GM21619 (cell line): ENCODE measurements around the gene SMIM33.
A peak's percentile ranks its signal among the peaks of the same experiment; 100 is the strongest.
"Not testable (repeated sequence)": the region's sequence is repeated elsewhere in the genome, so short reads cannot be mapped to it uniquely, and the experiment has no call there.

ENCODE experiments used
- ATAC-seq: cut with Tn5 transposase; IDR thresholded peaks from one replicate; pipeline ENCODE4 v1.9.1; 2021; ENCODE audit not compliant: unreplicated experiment

The SMIM33 gene

GRCh38 chr5:139456776-139457175, 14.0 kb upstream of the SMIM33 start:
- no peak for ATAC-seq

GRCh38 chr5:139457241-139457640, 13.6 kb upstream of the SMIM33 start:
- no peak for ATAC-seq

- no peak for ATAC-seq
Observed at GRCh38 chr5:139457653-139458306, 13.0 kb upstream of the SMIM33 start.

DNA sequence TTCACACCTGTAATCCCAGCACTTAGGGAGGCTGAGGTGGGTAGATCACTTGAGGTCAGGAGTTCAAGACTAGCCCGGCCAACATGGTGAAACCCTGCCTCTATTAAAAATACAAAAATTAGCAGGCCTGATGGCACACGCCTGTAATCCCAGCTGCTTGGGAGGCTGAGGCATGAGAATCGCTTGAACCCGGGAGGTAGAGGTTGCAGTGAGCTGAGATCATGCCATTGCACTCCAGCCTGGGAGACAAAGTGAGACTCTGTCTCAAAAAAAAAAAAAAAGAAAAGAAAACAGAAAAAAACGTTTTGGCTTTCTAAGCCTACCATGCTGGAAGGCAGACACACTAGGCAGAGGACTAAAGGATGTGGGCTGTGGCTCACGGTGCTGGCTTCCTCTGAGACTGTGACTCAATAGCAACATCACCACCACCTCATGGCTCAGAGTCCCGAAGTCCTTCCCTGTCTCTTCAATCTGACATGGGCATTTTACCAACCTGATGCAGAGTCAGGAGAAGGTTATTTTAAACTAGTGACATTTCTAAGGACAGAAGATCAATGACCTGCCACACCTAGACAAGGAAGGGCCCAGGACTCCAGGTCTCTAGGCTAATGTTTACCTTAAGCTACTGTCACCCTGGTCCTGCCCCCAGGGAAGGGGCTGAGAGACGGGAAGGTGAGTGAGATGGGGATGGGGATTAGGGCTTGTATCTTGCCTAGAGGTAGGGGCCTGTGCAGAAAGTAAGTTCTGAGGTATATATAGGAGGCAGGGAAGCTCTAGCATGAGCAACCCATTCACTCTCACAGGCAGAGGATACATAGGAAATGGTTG, 12.0 kb upstream of the SMIM33 start:
- peak; percentile 63 for ATAC-seq

- no peak for ATAC-seq
Observed at GRCh38 chr5:139459451-139459934, 11.3 kb upstream of the SMIM33 start.

DNA sequence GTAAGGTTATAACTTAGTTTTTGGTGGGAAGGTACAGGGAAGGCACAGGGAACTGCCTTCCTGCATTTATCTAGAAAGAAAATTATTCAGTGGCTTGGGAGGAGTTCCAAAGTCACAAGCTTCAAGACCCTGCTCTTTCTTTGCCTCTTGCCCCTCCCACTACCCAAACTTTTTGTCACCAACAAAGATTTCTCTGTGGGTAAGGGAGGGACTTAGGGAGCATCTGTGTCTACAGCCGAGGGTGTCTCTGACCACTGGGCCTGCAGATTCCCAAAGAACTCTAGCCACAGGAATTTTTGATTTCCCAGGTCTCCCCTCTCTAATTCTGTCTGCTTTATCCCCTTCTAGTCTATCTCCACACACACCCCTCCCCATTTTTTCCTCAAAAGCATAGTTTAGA, 10.3 kb upstream of the SMIM33 start:
- no peak for ATAC-seq

GRCh38 chr5:139461176-139461575, 9.6 kb upstream of the SMIM33 start:
- ATAC-seq = no peak

GRCh38 chr5:139461698-139462097, 9.1 kb upstream of the SMIM33 start:
- no peak for ATAC-seq

DNA sequence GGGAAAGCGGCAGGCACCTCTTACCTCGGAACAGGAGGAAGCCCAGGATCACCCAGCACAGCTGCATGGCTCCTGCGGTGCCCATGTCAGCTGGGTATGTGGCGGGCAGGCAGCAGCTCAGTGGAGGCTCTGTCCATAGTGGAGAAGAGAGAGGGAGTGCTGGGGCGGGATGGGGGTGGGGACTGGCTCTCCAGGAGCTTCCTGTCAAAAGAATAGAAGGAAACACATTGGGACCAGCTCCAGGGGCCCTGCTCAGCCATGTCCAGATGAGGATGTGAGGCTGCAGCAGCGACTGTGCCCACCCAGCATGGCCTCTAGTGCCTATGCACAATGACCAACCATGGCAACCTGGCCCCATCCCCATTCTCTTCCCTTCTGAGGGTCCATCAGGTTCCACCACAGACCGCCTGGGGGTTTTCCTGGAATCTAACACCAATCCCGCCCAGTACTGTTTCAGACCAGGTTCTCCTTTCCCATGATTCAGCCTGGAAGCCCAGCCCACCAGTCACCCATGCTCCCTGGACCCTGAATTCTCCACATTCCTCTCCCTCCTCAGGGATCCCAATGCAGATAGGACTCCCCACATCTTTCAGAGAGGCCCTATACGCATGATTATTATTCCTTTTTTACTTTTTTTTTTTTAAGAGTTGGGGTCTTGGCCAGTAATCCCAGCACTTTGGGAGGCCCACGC, 8.1 kb upstream of the SMIM33 start, which contains the start of gene ECSCR:
Gene ECSCR (minus strand): TSS at position 158 of the 691 bp plus-strand sequence. CDS start 73 bp downstream, at position 85.
- ATAC-seq = no peak

DNA sequence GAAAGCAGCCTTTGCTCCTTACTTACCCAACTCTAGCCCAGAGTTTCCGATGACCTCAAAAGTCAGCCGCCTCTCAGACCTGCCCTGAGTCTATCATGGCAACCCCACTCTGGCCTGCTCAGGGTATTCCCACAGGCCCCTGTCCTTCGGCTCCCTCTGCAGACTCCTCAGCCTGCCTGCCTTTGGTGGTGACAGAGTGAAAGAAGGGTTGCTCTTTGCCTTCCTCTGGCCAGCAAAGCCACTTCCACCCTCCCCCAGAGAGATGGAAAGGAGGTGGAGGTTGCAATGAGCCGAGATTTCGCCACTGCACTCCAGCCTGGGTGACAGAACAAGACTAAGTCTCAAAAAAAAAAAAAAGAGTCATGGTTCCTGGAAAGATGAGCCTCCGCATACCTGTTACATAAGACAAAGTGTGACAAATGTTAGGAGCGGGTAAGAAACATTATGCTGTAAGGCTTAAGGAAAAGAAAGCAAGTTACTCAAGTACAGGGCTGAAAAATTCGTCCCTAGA, 2.3 kb upstream of the SMIM33 start:
- ATAC-seq = no peak

- no peak for ATAC-seq
Observed at GRCh38 chr5:139472386-139473030, 1.7 kb downstream of the SMIM33 start.

DNA sequence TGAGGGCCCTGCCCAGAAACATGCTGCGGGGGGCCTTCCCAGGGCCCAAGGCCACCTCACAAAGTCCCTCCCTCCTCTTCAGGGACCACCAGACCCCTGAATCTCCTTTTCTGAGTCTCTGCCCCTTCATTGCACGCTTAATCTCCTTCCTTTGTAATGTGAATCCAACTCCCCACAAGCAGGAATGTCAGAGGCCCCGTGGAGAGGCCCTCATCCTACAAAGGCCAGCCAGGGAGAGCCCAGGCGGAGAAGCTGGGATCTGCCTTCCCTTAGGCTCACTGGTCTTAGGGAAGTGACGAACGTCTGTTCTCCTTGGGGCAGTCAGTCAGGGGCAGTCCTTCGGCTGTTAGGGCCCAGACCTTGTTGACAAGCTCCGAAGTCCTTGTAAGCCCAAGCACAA, 2.3 kb downstream of the SMIM33 start:
- ATAC-seq = no peak

DNA sequence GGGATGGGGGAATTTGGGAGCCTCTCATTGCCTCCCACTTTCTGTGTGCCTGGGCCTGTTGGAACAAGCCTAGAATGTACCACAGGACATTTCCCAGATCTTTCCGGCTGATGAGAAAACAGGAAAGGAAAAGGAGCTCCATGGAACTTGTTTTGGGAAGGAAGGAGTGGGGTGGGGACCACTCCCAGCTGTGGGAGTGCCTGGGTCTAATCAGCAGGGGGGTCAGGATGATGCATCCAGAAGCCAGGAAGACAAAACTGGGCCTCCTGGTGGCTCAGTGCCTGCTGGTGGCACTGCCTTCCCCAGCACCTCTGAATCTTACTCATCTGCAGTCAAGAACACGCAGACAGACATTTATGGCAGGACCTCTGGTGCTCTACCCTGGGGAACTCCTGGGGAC, 2.8 kb downstream of the SMIM33 start:
- ATAC-seq = no peak

DNA sequence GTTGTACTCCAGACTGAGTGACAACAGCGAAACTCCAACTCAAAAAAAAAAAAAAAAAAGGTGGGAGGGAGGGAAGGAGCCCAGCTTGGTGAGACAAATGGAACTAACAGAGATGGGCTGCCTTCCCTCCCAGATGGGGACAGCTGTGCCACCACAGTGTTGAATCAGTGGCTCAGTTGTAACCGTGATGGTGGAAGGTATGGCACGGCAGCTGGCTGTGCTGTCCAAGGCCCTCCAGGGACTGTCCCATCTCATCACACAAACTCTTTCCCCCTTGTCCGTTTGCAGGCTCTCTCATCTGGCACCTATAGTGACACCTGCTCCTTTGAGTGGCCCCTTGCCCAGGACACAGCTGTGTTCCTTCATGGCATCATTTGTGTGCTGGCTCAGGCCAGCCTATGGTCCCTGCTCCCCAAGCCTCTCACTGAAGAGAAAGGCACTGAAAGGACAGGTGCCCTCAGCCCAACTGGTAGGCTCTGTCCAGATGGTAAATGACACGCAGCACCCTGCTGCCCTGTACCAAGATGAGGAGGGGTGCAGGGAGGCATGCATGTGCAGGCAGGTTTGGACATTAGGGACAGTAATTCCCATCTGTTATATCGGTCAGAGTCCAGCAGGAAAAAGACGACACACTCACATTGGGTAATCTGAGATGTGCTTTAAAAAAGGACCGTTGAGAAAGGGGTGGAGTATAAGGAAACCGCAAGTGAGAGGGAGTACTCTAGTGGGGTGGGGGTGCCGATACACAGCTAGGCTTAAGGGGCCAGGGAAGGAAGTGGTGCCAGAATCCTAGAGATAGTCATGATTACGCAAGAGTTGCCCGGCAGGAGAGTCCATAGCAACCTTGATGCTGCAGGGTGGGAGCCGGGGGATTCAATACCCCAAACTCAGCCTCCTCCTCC, 4.3 kb downstream of the SMIM33 start:
- no peak for ATAC-seq

DNA sequence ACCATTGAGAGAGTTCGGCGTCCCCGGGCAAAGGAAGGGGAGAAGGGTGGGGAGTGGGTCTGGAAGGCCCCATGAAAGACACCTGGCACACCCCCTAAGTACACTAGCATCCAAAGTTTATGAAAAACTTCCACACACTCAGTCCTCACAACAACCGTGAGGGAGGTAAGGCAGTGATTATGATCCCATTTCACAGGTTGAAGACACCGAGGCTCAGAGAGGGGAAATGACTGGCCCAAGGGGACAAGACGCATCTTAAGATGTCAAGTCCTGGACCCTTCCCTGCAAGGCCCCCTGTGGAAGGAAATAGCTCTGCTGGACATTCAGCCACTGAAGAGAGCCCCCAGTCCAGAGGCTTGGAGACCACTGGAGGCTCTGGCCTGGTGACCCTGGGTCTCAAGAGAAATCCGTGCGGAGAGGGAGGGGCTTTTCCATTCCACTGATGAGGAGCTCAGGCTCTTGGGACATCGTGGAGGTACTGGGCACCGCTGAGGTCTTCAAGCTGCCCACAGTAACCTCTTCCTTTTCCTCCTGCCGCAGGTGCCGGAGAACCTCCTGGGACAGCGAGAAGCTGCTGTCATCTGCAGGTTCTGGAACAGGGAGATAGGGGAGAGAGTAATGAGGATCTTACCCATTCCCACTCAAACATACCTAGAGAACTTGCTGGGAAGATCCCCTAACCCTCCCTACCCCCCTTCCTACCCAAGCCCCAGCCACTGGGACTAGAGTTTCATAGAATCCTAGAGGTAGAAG, 5.2 kb downstream of the SMIM33 start:
- no peak for ATAC-seq

- not testable (repeated sequence) for ATAC-seq
Observed at GRCh38 chr5:139478657-139479423, 8.0 kb downstream of the SMIM33 start.

DNA sequence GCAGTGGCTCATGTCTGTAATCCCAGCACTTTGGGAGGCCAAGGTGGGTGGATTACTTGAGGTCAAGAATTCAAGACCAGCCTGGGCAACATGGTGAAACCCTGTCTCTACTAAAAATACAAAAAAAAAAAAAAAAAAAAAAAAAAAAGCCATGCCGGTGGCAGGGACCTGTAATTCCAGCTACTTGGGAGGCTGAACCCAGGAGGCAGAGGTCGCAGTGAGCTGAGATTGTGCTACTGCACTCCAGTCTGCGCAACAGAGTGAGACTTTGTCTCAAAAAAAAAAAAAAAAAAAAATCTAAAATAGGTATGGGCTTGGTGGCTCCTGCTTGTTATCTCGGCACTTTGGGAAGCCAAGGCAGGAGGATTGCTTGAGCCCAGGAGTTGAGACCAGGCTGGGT, 8.9 kb downstream of the SMIM33 start:
- not testable (repeated sequence) for ATAC-seq

DNA sequence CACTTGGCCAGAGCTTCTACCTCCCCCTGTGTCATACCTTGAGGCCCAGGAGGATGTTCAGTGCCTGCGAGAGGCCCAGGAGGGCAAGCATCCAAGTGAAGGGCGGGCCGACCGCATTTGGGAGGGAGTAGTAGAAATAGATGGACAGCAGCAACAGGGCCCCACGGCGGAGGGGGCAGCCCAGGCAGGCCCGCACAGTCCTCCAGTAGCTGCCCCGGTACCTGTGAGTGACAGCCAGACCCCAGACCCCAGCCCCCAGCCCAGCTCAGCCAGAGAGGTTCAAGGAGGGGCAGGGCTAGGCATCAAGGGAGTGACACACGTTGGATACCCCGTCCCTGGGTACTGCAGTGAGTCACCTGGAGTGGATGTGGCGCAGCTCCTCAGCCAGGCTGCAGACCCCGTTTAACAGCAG, 10.3 kb downstream of the SMIM33 start:
- no peak for ATAC-seq
